ENCODE data around the gene EPB42.
"Not testable (repeated sequence)": the region's sequence is repeated elsewhere in the genome, so short reads cannot be mapped to it uniquely, and the experiment has no call there.

The EPB42 gene

DNA sequence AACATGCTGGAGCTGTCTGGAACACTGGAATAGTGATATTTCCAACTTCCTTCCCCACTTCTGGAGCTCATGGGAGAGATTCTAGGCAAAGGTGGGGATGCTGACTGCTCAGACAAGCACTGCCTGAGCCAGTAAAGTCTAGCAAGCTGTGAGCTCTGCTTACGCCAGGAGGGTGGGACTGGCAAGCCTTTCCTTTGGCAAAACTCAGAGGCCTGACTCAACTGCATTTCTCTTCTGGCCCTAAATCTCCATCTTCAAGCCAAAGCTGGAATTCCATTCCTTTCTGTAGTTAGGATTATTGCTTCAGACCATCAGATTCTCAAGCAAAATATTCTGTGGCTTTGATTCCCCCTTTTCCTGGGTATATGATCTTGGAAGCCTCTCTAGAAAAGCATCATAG lies 20.3 kb upstream of the EPB42 start:
- DNase-seq (ENCODE audit: low read depth in 2 of 2) = no peak

DNA sequence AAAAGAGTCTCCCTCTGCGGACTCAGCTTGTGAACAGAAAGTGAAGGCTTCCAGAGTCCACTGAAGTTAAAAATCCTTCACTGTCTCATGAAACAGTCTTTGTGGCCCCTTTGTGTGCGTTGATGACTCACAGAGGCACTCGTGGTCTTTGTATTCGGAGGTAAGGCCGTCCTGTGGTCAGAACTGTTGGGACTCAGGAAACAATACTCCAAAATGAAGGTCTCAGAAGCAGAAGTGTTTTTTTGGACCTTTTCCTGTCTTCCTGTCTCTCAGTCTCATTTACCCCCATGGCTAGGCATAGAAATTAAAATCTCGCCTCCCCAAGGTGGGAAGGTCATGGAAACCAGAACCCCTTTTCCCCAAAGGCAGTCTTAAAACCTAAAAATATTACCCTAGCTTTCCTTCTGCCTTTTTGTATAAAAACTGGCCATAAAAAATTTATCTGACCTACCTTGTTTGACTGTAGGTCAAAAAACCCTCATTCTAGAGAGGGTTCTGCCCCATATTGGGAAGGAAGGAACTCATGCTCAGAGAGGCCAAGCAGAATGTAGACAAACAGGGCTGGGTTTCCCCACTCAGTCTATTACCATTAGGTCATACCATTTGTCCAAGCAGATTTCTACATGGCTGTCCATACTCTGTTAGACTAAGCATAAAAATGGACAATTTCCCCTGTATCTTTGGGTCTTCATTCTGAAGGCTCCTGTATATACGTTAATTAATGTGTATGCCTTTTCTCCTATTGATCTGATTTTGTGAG lies 19.1 kb upstream of the EPB42 start:
- DNase-seq (ENCODE audit: low read depth in 2 of 2) = no peak

DNA sequence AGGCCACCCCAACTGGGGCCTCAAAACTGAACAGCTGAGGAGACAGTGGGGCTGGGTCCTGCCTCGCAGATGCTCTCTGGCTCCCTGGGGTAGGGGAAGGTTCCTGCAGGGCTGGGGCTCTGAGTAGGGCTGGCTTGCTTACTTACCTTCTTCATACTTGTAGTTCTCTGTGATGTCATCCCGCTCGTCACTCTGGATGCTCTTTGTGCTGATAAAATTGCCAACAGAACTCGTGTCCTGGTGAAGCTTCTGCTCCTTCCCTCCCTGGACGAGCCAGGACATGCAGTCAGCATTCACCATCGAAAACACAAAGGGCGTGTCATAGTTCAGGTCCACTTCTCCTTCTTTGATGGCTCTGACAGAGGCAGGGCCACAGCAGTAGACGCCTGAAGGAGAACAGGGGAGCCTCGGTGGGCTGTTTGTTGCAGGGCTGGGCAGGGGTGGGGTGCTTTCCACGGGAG lies 17.9 kb upstream of the EPB42 start:
- no peak for DNase-seq (ENCODE audit: low read depth in 2 of 2)

GRCh38 chr15:43237842-43238470 lies 17.1 kb upstream of the EPB42 start:
- no peak for DNase-seq (ENCODE audit: low read depth in 2 of 2)

GRCh38 chr15:43235536-43235935 lies 14.7 kb upstream of the EPB42 start:
- DNase-seq (ENCODE audit: low read depth in 2 of 2) = no peak

- DNase-seq (ENCODE audit: low read depth in 2 of 2) = no peak
Measured at GRCh38 chr15:43232289-43232874, 11.6 kb upstream of the EPB42 start.

DNA sequence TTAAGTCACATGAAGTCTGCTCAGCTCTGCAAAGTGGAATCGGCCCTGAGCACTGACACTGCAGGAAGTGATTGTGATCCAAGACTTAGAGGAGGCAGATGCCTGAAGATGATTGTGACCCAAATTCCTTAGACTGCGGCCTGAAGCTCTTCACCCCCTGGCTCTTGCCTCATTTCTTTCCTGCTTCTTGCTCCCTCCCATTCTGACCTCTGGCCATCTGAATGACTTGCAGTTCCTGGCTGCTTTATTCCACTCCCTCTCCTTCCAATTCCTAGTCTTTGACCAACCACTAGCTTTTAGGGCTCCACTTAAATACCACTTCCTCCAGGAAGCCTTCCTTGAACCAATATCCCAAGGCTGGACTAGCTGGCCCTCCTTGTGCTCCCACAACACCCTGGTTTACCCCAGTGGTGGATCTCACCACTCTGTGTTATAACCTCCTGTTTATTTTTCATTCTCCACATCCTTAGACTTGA lies 9.9 kb upstream of the EPB42 start:
- no peak for DNase-seq (ENCODE audit: low read depth in 2 of 2)

DNA sequence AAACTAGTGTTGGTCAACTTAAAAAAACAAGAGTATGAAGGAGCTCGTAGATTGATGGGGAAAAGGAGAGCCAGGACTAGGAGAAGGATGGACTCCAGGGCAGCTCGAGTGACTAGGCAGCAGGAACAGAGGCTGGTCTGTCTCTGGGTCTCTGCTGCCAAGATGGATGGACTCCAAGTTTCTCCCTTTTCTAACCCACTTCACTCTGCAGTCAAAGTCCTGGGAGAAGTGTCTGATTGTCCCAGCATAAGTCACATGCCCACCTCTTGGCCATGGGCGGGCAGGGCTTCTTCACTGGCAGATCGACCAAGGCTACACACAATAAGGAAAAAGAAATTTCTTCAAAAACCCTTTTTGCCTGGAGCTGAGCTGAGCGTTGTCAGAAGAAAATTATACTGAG lies 9.2 kb upstream of the EPB42 start:
- DNase-seq (ENCODE audit: low read depth in 2 of 2) = no peak

DNA sequence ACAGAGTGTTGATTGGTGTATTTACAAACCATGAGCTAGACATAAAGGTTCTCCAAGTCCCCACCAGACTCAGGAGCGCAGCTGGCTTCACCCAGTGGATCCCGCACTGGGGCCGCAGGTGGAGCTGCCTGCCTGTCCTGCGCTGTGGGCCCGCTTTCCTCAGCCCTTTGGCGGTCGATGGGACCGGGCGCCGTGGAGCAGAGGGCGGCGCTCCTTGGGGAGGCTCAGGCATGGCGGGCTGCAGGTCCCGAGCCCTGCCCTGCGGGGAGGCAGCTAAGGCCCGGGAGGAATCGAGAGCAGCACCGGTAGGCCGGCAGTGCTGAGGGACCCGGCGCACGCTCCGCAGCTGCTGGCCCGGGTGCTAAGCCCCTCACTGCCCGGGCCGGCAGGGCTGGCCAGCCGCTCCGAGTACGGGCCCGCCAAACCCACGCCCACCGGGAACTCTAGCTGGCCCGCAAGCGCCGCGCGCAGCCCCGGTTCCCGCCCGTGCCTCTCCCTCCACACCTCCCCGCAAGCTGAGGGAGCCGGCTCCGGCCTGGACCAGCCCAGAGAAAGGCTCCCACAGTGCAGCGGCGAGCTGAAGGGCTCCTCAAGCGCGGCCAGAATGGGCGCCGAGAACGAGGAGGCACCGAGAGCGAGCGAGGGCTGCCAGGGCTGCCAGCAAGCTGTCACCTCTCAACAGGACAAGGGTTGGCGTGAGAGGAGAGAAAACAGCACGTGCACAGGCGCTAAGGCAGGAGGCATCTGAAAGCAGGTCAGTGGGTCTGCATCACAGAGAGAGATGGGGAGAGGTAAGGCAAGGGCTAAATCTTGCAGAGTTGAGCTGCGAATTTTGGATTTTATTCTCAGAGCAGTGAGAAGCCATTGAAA lies 5.9 kb upstream of the EPB42 start:
- DNase-seq (ENCODE audit: low read depth in 2 of 2) = no peak

DNA sequence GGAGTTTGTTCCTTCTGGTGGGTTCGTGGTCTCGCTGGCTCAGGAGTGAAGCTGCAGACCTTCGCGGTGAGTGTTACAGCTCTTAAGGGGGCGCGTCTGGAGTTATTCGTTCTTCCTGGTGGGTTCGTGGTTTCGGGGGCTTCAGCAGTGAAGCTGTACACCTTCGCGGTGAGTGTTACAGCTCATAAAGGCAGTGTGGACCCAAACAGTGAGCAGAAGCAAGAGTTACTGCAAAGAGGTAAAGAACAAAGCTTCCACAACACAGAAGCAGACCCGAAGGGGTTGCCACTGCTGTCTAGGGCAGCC lies 5.1 kb upstream of the EPB42 start:
- DNase-seq (ENCODE audit: low read depth in 2 of 2) = not testable (repeated sequence)

DNA sequence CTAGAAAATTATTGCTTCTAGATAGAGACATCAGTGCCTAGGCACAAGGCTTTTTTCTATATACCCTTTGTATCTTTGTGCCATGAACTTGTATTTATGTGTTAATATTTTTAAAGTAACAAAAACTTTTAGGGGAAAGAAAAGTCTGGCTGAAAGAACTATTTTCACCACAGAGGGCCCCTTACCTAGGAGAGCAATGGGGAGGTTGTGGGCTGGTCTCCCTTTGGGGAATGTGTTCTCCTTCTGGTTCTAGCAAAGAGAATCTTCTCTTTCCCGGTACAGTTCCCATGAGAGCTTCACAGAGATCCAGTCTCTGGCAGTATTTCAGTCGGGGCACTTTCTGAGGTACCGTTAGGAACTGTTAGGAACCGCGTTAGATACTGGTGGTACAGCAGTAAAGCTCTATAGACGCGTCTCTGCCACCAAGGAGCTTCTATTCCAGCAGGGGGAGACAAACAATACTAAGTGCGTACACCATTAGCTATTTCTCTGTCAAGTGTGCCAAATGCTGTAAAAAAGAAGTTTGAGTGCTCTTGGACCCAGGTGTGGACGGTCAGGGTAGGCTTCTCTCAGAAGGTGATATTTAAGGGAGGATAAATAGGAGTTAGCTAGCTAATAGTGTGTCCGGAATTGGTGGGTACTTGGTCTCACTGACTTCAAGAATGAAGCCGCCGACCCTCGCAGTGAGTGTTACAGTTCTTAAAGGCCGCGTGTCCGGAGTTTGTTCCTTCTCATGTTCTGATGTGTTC lies 4.6 kb upstream of the EPB42 start:
- peak in 1 of 2 donors; percentile 24 for DNase-seq (ENCODE audit: low read depth in 2 of 2)

DNA sequence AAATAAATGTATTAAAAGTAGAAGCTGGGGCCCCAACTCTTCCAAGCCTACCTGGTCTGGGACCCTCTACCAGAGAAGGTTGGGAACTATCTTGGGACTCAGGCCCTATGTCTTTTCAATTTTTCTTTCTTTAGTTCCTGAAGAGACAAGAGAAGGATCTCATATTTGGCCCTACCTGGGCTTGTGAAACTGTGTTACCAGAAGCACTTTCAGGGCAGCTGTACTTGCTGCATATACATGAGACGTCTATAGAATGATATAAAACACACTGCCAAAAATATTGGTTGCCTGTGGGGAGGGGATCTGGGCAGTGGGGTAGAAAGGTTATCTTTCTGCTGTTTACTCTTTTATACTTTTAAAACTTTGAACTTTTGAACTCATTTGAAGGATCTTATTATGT lies 604 bp upstream of the EPB42 start:
- DNase-seq (ENCODE audit: low read depth in 2 of 2) = no peak

DNA sequence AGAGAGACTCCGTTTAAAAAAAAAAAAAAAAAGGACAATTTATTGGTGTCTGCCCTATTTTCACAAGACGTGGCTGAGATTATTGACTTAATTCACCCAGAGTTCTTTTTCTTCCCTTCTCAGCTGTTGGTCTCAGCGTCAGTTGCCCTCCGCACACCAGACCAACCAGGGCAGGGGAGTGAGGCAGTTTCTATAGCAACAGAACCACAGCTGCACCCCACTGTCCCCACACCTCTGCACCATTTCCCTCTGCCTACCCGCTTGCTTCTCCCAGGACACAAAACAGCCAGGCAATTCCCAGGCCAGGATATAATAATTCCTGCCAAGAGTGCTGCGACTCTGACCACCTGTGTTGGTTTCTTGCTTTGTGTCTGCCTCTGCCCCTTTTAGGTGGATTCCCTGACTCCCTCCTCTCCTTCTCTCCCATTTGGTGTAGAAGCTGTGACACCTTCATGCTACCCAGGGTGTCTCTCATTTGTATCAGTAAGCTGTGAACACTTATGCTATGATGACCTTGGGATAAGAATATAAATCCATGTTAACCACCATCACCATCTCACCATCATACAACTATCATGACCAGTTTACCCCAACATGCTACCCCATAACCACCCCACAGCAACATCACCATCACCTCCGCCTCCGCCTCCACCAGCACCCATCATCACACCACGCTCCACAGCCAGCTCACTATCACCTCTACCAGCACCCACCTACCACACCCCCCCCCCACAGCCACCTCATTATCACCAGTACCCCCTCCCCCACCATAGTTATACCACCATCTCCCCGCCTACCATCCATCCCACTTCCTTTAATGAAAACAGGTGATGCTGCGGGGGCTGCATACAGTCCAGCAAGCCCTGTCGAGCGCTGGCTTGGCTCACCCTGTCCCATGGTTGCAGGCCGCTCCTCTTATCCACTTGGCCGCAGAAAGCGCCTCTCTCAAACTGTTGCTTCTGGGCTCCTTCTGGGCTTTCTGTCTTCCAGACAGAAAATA lies 589 bp downstream of the EPB42 start:
- DNase-seq (ENCODE audit: low read depth in 2 of 2) = no peak

DNA sequence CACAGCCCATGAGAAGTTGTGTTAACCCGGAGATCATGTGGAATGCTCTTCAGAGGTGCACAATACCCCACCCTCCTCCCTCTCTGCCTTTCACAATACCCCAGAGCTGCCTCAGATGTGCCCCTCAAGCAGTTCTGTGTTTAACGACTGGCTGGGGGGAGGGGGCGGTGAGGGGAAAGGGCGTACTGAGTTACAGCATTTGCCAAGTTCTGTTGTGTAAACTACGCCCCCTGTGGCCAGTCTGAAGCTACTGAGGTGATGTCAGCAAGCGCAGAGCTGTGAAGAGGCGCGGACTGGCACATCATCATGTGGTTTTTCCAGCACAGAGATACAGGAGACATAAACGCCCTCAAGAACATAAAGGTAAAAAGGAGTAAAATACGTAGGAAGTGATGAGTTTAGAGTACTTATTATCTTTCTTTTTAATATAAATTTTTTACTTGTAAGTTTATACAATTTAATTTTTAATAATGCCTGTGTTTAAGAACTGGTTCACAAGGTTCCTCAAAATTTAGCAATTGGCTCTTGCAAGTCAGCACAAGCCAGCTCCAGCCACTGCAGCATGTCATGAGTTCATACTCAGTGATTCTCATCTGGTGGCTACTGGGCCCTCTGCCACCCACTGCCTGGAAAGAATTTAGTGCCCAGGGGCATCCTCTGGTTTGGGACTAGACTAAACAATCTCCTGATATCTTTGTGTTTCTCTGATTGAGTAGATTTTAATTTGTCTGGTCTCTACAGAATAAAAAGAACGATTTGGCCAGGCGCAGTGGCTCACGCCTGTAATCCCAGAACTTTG lies 1.7 kb downstream of the EPB42 start:
- no peak for DNase-seq (ENCODE audit: low read depth in 2 of 2)

- no peak for DNase-seq (ENCODE audit: low read depth in 2 of 2)
Measured at GRCh38 chr15:43215961-43216360, 4.9 kb downstream of the EPB42 start.

DNA sequence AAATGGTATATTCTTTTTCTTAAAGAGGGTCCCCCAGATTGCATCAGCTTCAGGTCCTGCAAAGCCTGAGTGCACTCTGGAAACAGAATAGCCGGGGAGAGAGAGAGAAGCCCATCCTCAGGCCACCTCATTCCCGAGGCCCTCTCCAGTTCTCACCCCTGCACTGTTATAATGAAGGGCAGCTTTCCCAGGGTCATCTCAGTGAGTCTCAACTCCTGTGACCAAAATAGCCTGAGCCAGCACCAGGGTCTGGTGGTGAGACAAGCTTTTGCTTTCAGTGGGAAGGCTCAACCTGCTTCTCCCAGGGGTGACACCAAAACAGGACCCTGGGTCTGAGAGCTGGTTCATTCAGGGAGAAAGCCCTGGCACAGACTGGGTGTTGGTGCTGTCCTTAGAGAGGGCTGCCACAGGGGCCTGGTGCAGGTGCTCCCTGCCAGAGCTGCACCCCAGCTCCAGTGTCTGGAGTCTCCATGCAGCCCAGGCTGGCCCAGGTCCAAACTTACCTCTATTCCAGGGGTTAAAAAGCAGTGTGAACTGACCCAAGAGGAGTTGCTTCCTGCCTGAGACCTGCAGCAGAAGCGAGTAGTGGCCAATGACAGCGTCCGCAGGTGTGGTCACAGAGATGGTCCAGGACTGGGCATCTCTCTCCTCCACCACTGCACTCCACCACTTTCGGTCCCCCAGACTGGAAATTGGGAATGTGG lies 6.1 kb downstream of the EPB42 start:
- DNase-seq (ENCODE audit: low read depth in 2 of 2) = no peak

- no peak for DNase-seq (ENCODE audit: low read depth in 2 of 2)
Measured at GRCh38 chr15:43214169-43214568, 6.6 kb downstream of the EPB42 start.

DNA sequence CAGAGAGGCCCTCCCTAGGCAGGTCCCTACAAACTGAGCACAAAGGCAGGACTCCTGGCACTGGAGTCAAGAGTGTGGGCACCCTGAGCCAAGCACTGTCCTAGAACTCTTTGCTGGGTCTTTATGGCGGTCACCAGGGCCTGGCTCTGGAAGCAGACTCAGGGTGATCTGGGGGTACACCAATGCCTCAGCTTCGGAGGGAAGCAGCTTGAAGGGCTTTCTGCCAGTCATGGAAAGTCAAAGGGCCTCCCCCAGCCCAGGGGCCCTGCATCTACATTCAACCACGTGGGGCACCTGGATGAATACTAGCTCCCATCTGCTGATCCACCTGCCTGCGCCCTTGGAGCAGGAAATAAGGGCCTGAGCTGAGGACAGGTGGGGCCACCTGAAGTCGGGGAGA lies 7.4 kb downstream of the EPB42 start:
- no peak for DNase-seq (ENCODE audit: low read depth in 2 of 2)

DNA sequence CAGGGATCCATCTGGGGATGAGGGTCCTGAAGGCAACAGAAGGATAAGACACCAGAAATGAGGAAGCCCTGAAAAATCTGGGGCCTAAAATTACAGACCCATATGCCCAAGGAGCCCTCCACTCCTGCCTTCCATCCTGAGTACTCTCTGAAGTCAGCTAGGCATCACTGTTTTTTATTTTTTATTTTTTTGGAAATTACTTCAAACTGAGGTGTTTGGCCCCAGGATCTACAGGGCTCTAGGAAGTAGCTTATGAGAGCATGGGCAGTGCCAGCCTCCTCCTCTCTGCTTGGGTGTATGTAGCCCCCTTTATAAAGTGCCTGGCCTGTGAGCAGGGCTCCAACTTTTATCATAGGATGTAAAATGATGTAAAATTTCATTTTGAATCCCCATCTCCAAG lies 7.9 kb downstream of the EPB42 start:
- DNase-seq (ENCODE audit: low read depth in 2 of 2) = no peak
